Effector memory CD4-positive, alpha-beta T cell (primary cell): Measurements from ENCODE around the gene SHLD2.
"Not testable (repeated sequence)": the region's sequence is repeated elsewhere in the genome, so short reads cannot be mapped to it uniquely, and the experiment has no call there.

Experiments used
- DNase-seq, 3 donors: peaks; one replicate each; pipeline ENCODE4 v3.0.0-alpha.2; 2020
- H3K27ac ChIP-seq: 2 replicates; pipeline ENCODE4 v1.7.0; 2013; ENCODE audit warnings: mild to moderate bottlenecking, low read length, moderate library complexity; ENCODE audit not compliant: insufficient read depth, poor library complexity, severe bottlenecking
- H3K27me3 ChIP-seq: replicated peaks from 2 replicates; pipeline ENCODE4 v1.7.0; 2013; ENCODE audit warnings: mild to moderate bottlenecking, low read length; ENCODE audit not compliant: insufficient read depth, control insufficient read depth, poor library complexity, severe bottlenecking
- H3K36me3 ChIP-seq: 2 replicates; pipeline ENCODE4 v1.7.0; 2013; ENCODE audit warnings: mild to moderate bottlenecking, low read length, moderate library complexity; ENCODE audit not compliant: control insufficient read depth, insufficient read depth
- H3K4me1 ChIP-seq: 2 replicates; pipeline ENCODE4 v1.7.0; 2013; ENCODE audit warnings: low read length, mild to moderate bottlenecking; ENCODE audit not compliant: control insufficient read depth, insufficient read depth, poor library complexity, severe bottlenecking
- H3K4me3 ChIP-seq: 2 replicates; pipeline ENCODE4 v1.7.0; 2013; ENCODE audit warnings: low read length, low read depth, mild to moderate bottlenecking; ENCODE audit not compliant: insufficient read depth, poor library complexity, severe bottlenecking
- H3K9me3 ChIP-seq: 2 replicates; pipeline ENCODE4 v1.7.0; 2013; ENCODE audit warnings: mild to moderate bottlenecking, low read length, moderate library complexity; ENCODE audit not compliant: control insufficient read depth

SHLD2 gene

GRCh38 chr10:87066178-87066577 is 28.8 kb upstream of the SHLD2 start:
- Histone ChIP-seq H3K36me3 (peaks cover 60% of the 10 kb centered on the region), H3K27ac (no peak overlapping the region), H3K4me3 (no peak overlapping the region), H3K27me3 (no peaks in the 10 kb centered on the region), H3K9me3 (no peaks in the 10 kb centered on the region), H3K4me1 (no peaks in the 10 kb centered on the region)
- no peak for DNase-seq

- Histone ChIP-seq H3K9me3 (no peaks in the 10 kb centered on the region), H3K27ac (no peak overlapping the region), H3K36me3 (peaks cover 61% of the 10 kb centered on the region), H3K4me1 (no peaks in the 10 kb centered on the region), H3K4me3 (no peak overlapping the region), H3K27me3 (no peaks in the 10 kb centered on the region)
- DNase-seq = no peak
These were observed 28.1 kb upstream of the SHLD2 start for GRCh38 chr10:87066865-87067264.

- H3K9me3 ChIP-seq = no peaks in the 10 kb centered on the region
- H3K36me3 ChIP-seq = peaks cover 66% of the 10 kb centered on the region
- no peak for DNase-seq
- no peak overlapping the region for H3K4me3 ChIP-seq
- H3K4me1 ChIP-seq = no peaks in the 10 kb centered on the region
- H3K27ac ChIP-seq = no peak overlapping the region
- no peaks in the 10 kb centered on the region for H3K27me3 ChIP-seq
These were observed 26.7 kb upstream of the SHLD2 start for GRCh38 chr10:87068281-87068680.

GRCh38 chr10:87072449-87072848 is 22.6 kb upstream of the SHLD2 start:
- DNase-seq = no peak
- Histone ChIP-seq H3K36me3 (peaks cover 31% of the 10 kb centered on the region), H3K9me3 (no peaks in the 10 kb centered on the region), H3K27me3 (no peaks in the 10 kb centered on the region), H3K4me3 (no peak overlapping the region), H3K4me1 (no peaks in the 10 kb centered on the region), H3K27ac (no peak overlapping the region)

- not testable (repeated sequence) for H3K9me3 ChIP-seq
These were observed 18.6 kb upstream of the SHLD2 start for GRCh38 chr10:87076421-87076820.

GRCh38 chr10:87079106-87079836 is 15.7 kb upstream of the SHLD2 start:
- Histone ChIP-seq H3K4me3 (no peak overlapping the region), H3K9me3 (no peaks in the 10 kb centered on the region), H3K27ac (no peak overlapping the region), H3K36me3 (no peaks in the 10 kb centered on the region), H3K27me3 (no peaks in the 10 kb centered on the region), H3K4me1 (no peaks in the 10 kb centered on the region)
- DNase-seq = no peak

More at GRCh38 chr10:87076421-87076820, 18.6 kb upstream of the SHLD2 start:
- H3K4me1 ChIP-seq, H3K4me3 ChIP-seq, H3K27me3 ChIP-seq, H3K27ac ChIP-seq, DNase-seq: not testable (repeated sequence)
- H3K36me3 ChIP-seq = peaks cover 14% of the 10 kb centered on the region

- not testable (repeated sequence) for DNase-seq, H3K27ac ChIP-seq, H3K9me3 ChIP-seq, H3K4me1 ChIP-seq, H3K36me3 ChIP-seq, H3K27me3 ChIP-seq, H3K4me3 ChIP-seq
These were observed 14.4 kb upstream of the SHLD2 start for GRCh38 chr10:87080621-87081020.

- H3K4me3 ChIP-seq, DNase-seq, H3K27me3 ChIP-seq, H3K36me3 ChIP-seq, H3K4me1 ChIP-seq, H3K27ac ChIP-seq, H3K9me3 ChIP-seq: not testable (repeated sequence)
These were observed 13.4 kb upstream of the SHLD2 start for GRCh38 chr10:87081574-87081973.

- H3K4me3 ChIP-seq, H3K36me3 ChIP-seq, DNase-seq, H3K9me3 ChIP-seq, H3K27ac ChIP-seq, H3K27me3 ChIP-seq: not testable (repeated sequence)
- H3K4me1 ChIP-seq = peaks cover 13% of the 10 kb centered on the region
These were observed 12.8 kb upstream of the SHLD2 start for GRCh38 chr10:87082219-87082618.

- not testable (repeated sequence) for H3K36me3 ChIP-seq, H3K4me3 ChIP-seq, H3K9me3 ChIP-seq, H3K27me3 ChIP-seq
- peak; percentile 21 to 39 (median 25) for DNase-seq
- Histone ChIP-seq H3K27ac (peak overlapping the region; percentile 62), H3K4me1 (peaks cover 13% of the 10 kb centered on the region)
These were observed 11.3 kb upstream of the SHLD2 start for GRCh38 chr10:87083576-87084290.
